AG04449 (cell line): Measurements from ENCODE around the gene DCST1.

Source experiments
- CTCF ChIA-PET: fragments of 350-600 bp; formaldehyde crosslinking; extraction: SDS; loops from one replicate; lab custom pipeline; 2021; ENCODE audit warnings: antibody characterized with exemption; lab: Yijun Ruan, JAX
- POLR2A ChIA-PET: fragments of 400-600, 350-600 bp; formaldehyde crosslinking; extraction: SDS; loops from one replicate; lab custom pipeline; 2020; ENCODE audit warnings: antibody characterized with exemption, inconsistent platforms; lab: Yijun Ruan, JAX
- DNase-seq: peaks from one replicate; pipeline ENCODE4 v3.0.0-alpha.2; 2010; ENCODE audit warnings: low read depth, low spot score
- H3K4me3 ChIP-seq: 2 replicates; pipeline ENCODE4 v1.5.1; 2011; ENCODE audit warnings: low read depth, mild to moderate bottlenecking, control low read depth, low read length
- TF ChIP-seq, protein P1 (sequence below): IDR thresholded peaks from one replicate; pipeline ENCODE4 v1.5.1; 2011; ENCODE audit warnings: mild to moderate bottlenecking, moderate library complexity, low read length, control low read depth, inconsistent platforms; ENCODE audit not compliant: insufficient read depth; ENCODE audit errors: missing control alignments

DCST1 gene

DNA sequence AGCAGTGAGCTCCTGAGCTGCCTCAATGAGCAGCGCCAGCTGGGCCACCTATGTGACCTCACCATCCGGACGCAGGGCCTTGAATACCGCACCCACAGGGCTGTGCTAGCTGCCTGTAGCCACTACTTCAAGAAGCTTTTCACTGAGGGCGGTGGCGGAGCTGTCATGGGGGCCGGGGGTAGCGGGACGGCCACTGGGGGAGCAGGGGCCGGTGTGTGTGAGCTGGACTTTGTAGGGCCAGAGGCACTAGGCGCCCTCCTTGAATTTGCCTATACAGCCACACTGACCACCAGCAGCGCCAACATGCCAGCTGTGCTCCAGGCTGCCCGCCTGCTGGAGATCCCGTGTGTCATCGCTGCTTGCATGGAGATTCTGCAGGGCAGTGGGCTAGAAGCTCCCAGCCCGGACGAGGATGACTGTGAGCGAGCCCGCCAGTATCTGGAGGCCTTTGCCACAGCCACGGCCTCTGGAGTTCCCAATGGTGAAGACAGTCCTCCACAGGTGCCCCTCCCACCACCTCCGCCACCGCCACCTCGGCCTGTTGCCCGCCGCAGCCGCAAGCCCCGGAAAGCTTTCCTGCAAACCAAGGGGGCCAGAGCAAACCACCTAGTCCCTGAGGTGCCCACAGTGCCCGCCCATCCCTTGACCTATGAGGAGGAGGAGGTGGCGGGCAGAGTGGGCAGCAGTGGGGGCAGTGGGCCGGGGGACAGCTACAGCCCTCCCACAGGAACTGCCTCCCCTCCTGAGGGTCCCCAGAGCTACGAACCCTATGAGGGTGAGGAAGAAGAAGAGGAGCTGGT lies 18.7 kb upstream of the DCST1 start:
- CTCF ChIA-PET, result interaction anchor here (1.0 to 10.5 kb wide), 9 partner anchors 14 to 75 kb away, joined by 3 to 244 read pairs (median 4); partner anchors contain the start of genes LENEP, PBXIP1, PYGO2 and ZBTB7B
- H3K4me3 ChIP-seq, result no peak overlapping the region
- DNase-seq, result no peak
- POLR2A ChIA-PET, result interaction anchor here (0.8 to 1.1 kb wide), 2 partner anchors 53 to 70 kb away, joined by 4 to 5 read pairs; partner anchors contain the start of gene PYGO2
- TF ChIP-seq, protein P1, sequence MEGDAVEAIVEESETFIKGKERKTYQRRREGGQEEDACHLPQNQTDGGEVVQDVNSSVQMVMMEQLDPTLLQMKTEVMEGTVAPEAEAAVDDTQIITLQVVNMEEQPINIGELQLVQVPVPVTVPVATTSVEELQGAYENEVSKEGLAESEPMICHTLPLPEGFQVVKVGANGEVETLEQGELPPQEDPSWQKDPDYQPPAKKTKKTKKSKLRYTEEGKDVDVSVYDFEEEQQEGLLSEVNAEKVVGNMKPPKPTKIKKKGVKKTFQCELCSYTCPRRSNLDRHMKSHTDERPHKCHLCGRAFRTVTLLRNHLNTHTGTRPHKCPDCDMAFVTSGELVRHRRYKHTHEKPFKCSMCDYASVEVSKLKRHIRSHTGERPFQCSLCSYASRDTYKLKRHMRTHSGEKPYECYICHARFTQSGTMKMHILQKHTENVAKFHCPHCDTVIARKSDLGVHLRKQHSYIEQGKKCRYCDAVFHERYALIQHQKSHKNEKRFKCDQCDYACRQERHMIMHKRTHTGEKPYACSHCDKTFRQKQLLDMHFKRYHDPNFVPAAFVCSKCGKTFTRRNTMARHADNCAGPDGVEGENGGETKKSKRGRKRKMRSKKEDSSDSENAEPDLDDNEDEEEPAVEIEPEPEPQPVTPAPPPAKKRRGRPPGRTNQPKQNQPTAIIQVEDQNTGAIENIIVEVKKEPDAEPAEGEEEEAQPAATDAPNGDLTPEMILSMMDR, result no peak

GRCh38 chr1:155015527-155016230 lies 17.9 kb upstream of the DCST1 start:
- ChIA-PET CTCF (interaction anchor here (0.6 to 10.5 kb wide), 16 partner anchors 12 to 346 kb away, joined by 3 to 244 read pairs (median 4); partner anchors contain the start of genes LENEP, PBXIP1, PYGO2 and ZBTB7B), POLR2A (interaction anchor here (0.8 kb wide), 1 partner anchor 54 kb away, joined by 5 read pairs; the partner anchor contains the start of gene PYGO2)
- no peak overlapping the region for H3K4me3 ChIP-seq
- no peak for DNase-seq
- TF ChIP-seq, protein P1, result no peak

- POLR2A ChIA-PET, result interaction anchor here (1.6 kb wide), 1 partner anchor 46 kb away, joined by 6 read pairs; the partner anchor contains the start of gene SHC1
- TF ChIP-seq, protein P1, result no peak
- H3K4me3 ChIP-seq, result no peak overlapping the region
Measured at GRCh38 chr1:155016231-155016831, 17.3 kb upstream of the DCST1 start.

GRCh38 chr1:155017041-155017945 lies 16.3 kb upstream of the DCST1 start:
- peak overlapping the region; percentile 43 for H3K4me3 ChIP-seq
- peak; percentile 14 for DNase-seq
- POLR2A ChIA-PET, result interaction anchor here (0.5 to 1.6 kb wide), 6 partner anchors 16 to 62 kb away, joined by 3 to 6 read pairs (median 4); partner anchors contain the start of genes PBXIP1, PYGO2 and SHC1
- TF ChIP-seq, protein P1, result peak; percentile 100
- CTCF ChIA-PET, result interaction anchor here (0.6 to 10.5 kb wide), 36 partner anchors 11 to 554 kb away, joined by 3 to 244 read pairs (median 4); partner anchors contain the start of genes ADAM15, DCST1, DCST2 and FLAD1

More at GRCh38 chr1:155016231-155016831, 17.3 kb upstream of the DCST1 start:
- CTCF ChIA-PET, result interaction anchor here (0.9 to 10.5 kb wide), 23 partner anchors 12 to 553 kb away, joined by 3 to 244 read pairs (median 7); partner anchors contain the start of genes DCST1, DCST2, FLAD1 and LENEP
- no peak for DNase-seq

GRCh38 chr1:155017946-155018316 lies 15.7 kb upstream of the DCST1 start:
- peak overlapping the region; percentile 43 for H3K4me3 ChIP-seq
- POLR2A ChIA-PET, result interaction anchor here (0.5 to 1.6 kb wide), 5 partner anchors 17 to 62 kb away, joined by 3 to 6 read pairs (median 4); partner anchors contain the start of genes PBXIP1 and SHC1

More at GRCh38 chr1:155017946-155018316, 15.7 kb upstream of the DCST1 start:
- TF ChIP-seq, protein P1, result no peak
- CTCF ChIA-PET, result interaction anchor here (0.6 to 10.5 kb wide), 30 partner anchors 10 to 429 kb away, joined by 3 to 244 read pairs (median 5); partner anchors contain the start of genes ADAM15, FLAD1, LENEP and PBXIP1
- no peak for DNase-seq
